Transverse colon (tissue), 3 donors: ENCODE measurements around the gene PPP1R27.

Source experiments
- POLR2A ChIP-seq: fragments of 450-650 bp; IDR thresholded peaks from one replicate; pipeline ENCODE4 v1.6.1; 2016; ENCODE audit warnings: antibody characterized with exemption, mild to moderate bottlenecking, moderate library complexity
- TF ChIP-seq, protein P1 (sequence below), 5 experiments: fragments of 200-600 bp in 3 of 5; fragments of 450-650 bp in 2 of 5; sonication (generic) in 3 of 5; IDR thresholded peaks; 1 replicate in 2 of 5; 2 replicates in 3 of 5; pipeline ENCODE4 v1.5.1; 2016 to 2017; ENCODE audit warnings: antibody characterized with exemption in 5 of 5, inconsistent platforms in 3 of 5, mild to moderate bottlenecking in 2 of 5, moderate library complexity in 1 of 5

DNA sequence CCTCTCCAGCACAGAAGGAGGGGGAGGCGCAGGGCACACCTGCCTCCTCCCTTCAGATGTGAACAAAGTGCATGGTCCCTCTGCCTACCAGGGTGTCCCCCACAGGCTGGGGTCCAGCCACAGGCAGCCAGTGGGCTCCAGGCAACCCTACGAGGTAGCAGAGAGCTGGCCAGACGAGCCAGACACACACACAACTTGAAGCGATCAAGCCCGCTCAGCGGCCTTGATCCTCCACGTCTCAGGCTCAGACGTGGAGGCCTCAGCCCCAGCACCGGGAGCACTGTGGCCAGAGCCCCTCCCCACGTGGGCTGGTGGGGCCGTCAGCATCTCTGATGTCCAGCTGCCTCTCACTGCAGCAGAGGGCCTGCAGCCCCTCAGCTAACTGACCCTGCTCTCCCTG, 10.3 kb downstream of the PPP1R27 start:
- TF ChIP-seq, protein P1, sequence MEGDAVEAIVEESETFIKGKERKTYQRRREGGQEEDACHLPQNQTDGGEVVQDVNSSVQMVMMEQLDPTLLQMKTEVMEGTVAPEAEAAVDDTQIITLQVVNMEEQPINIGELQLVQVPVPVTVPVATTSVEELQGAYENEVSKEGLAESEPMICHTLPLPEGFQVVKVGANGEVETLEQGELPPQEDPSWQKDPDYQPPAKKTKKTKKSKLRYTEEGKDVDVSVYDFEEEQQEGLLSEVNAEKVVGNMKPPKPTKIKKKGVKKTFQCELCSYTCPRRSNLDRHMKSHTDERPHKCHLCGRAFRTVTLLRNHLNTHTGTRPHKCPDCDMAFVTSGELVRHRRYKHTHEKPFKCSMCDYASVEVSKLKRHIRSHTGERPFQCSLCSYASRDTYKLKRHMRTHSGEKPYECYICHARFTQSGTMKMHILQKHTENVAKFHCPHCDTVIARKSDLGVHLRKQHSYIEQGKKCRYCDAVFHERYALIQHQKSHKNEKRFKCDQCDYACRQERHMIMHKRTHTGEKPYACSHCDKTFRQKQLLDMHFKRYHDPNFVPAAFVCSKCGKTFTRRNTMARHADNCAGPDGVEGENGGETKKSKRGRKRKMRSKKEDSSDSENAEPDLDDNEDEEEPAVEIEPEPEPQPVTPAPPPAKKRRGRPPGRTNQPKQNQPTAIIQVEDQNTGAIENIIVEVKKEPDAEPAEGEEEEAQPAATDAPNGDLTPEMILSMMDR (IDR thresholded peaks at IDR 0.05) = no peak
- no peak for TF ChIP-seq POLR2A
